ENCODE results near the gene GPR39. TPM values are rescaled to one million over a fixed set of nuclear protein-coding genes. Genes with fewer than 3 reads are reported as not detected.

Gene GPR39
- total and polyA plus RNA-seq, 2 donors (not counting 3 experiments of a cell fraction or from before 2014, with no cell fraction given): 0.03 to 0.20 TPM

GRCh38 chr2:132449868-132450267, 33.3 kb downstream of the GPR39 start:
- no peaks in the 10 kb centered on the region for H3K9me1 ChIP-seq (replicated peaks; ENCODE audit: control insufficient read depth, extremely low read depth, insufficient read depth, low read length)
- no peaks in the 10 kb centered on the region for H3K27me3 ChIP-seq (ENCODE audit: control insufficient read depth in 2 of 2, insufficient read depth in 2 of 2, low read length in 2 of 2)
- no peak overlapping the region for H3K4me3 ChIP-seq (replicated peaks in 1 of 3; ENCODE audit: insufficient read depth in 1 of 3, low read depth in 1 of 3, low read length in 3 of 3)
- intact Hi-C loops (cut with micrococcal nuclease): loop anchor here (1.0 to 2.0 kb wide), 2 partner anchors 101 to 182 kb away; no protein-coding TSS in a partner anchor
- H3K27ac ChIP-seq (ENCODE audit: insufficient read depth, low read depth, low read length): no peak overlapping the region
- no peaks in the 10 kb centered on the region for H3K9me3 ChIP-seq (replicated peaks; ENCODE audit: control insufficient read depth, insufficient read depth, low read length)
- no peaks in the 10 kb centered on the region for H3K4me1 ChIP-seq (ENCODE audit: control insufficient read depth, extremely low read depth, insufficient read depth, low read length)
- POLR2A ChIA-PET: no interaction called here
- dilution Hi-C loops (cut with MboI; ENCODE audit: extremely low pct_ligation_motif_present, low sequenced_read_pairs): no loop called here
- no peak for FAIRE-seq
- H3K4me2 ChIP-seq (ENCODE audit: insufficient read depth, low read length): no peak overlapping the region
- no peak overlapping the region for H2AFZ ChIP-seq (ENCODE audit: low read depth, low read length)
- DNase-seq (ENCODE audit: low read depth, low spot score): no peak
- H4K20me1 ChIP-seq (replicated peaks; ENCODE audit: control insufficient read depth, extremely low read depth, insufficient read depth, low read length): no peaks in the 10 kb centered on the region
- no peak for TF ChIP-seq POLR2AphosphoS5 (IDR thresholded peaks at IDR 0.05; ENCODE audit: insufficient read depth, low read depth, low read length)
- TF ChIP-seq POLR2A (IDR thresholded peaks at IDR 0.05; ENCODE audit: low read depth, low read length): no peak
- no peak for TF ChIP-seq GATA2 (IDR thresholded peaks at IDR 0.05; ENCODE audit: insufficient read depth, insufficient read length, low read depth, low read length)
- TF ChIP-seq FOS (IDR thresholded peaks at IDR 0.05; ENCODE audit: borderline replicate concordance, insufficient read depth, low read length): no peak
- TF ChIP-seq MAX (IDR thresholded peaks at IDR 0.05; ENCODE audit: insufficient read depth, insufficient read length): no peak
- no peak for TF ChIP-seq JUN (IDR thresholded peaks at IDR 0.05; ENCODE audit: borderline replicate concordance, insufficient read depth, insufficient read length, low read depth)
- no peak for TF ChIP-seq MYC (IDR thresholded peaks at IDR 0.05; ENCODE audit: low read depth, low read length)
- no peak for TF ChIP-seq EZH2 (IDR thresholded peaks at IDR 0.05; ENCODE audit: borderline replicate concordance, low read depth, low read length, severe bottlenecking)
- no peak for TF ChIP-seq CTCF (IDR thresholded peaks at IDR 0.05; ENCODE audit: extremely low read depth in 1 of 2, insufficient read depth in 1 of 2, low read depth in 1 of 2, low read length in 2 of 2)
- no peaks in the 10 kb centered on the region for H3K36me3 ChIP-seq (ENCODE audit: control insufficient read depth in 2 of 2, extremely low read depth in 1 of 2, insufficient read depth in 2 of 2, low read length in 2 of 2)
- BruUV-seq (replicated peaks): no TSS peak
- CTCF ChIA-PET: interaction anchor here (1.1 to 5.0 kb wide), 6 partner anchors 8 to 101 kb away, joined by 3 to 50 read pairs (median 4); no protein-coding TSS in a partner anchor
- H3K79me2 ChIP-seq (ENCODE audit: control insufficient read depth, insufficient read depth, low read length): no peaks in the 10 kb centered on the region
- H3K9ac ChIP-seq (replicated peaks; ENCODE audit: extremely low read depth, insufficient read depth, low read length): no peak overlapping the region
